Osteoblast (primary cell): ENCODE data around the gene UST. TPM values are rescaled to one million over a fixed set of nuclear protein-coding genes. Genes with fewer than 3 reads are reported as not detected.

Source experiments
- DNase-seq: peaks from one replicate; pipeline ENCODE4 v3.0.0; 2011; ENCODE audit warnings: low spot score, mixed read lengths; ENCODE audit not compliant: insufficient read length; ENCODE audit errors: missing footprints
- H2AFZ ChIP-seq: 2 replicates; pipeline ENCODE4 v1.6.0; 2011; ENCODE audit warnings: mild to moderate bottlenecking, low read length
- H3K27ac ChIP-seq: 2 replicates; pipeline ENCODE4 v1.5.1; 2011; ENCODE audit warnings: mild to moderate bottlenecking, low read depth, low read length, moderate library complexity
- H3K27me3 ChIP-seq: 2 replicates; pipeline ENCODE4 v1.6.0; 2012; ENCODE audit warnings: mild to moderate bottlenecking, control low read depth, inconsistent platforms, low read length, moderate library complexity; ENCODE audit not compliant: insufficient read depth
- H3K36me3 ChIP-seq: 2 replicates; pipeline ENCODE4 v1.5.1; 2011; ENCODE audit warnings: mild to moderate bottlenecking, low read length, control low read depth, moderate library complexity; ENCODE audit not compliant: insufficient read depth
- H3K4me1 ChIP-seq: 2 replicates; pipeline ENCODE4 v1.5.1; 2011; ENCODE audit warnings: mild to moderate bottlenecking, low read length, control low read depth, moderate library complexity; ENCODE audit not compliant: insufficient read depth
- H3K4me2 ChIP-seq: 2 replicates; pipeline ENCODE4 v1.6.0; 2011; ENCODE audit warnings: mild to moderate bottlenecking, low read length; ENCODE audit not compliant: insufficient read depth
- H3K4me3 ChIP-seq: fragments of 200-600 bp; sonication (generic); 3 replicates; pipeline ENCODE4 v1.5.1; 2012; ENCODE audit warnings: mild to moderate bottlenecking, low read length, inconsistent platforms; ENCODE audit not compliant: insufficient read depth
- H3K79me2 ChIP-seq: 2 replicates; pipeline ENCODE4 v1.6.0; 2012; ENCODE audit warnings: mild to moderate bottlenecking, low read length, control low read depth, inconsistent platforms; ENCODE audit not compliant: insufficient read depth
- H3K9me3 ChIP-seq: 2 replicates; pipeline ENCODE4 v1.5.1; 2011; ENCODE audit warnings: low read depth, low read length, control low read depth
- H4K20me1 ChIP-seq: 2 replicates; pipeline ENCODE4 v1.6.0; 2012; ENCODE audit warnings: mild to moderate bottlenecking, low read length, control low read depth; ENCODE audit not compliant: insufficient read depth
- CTCF ChIP-seq: IDR thresholded peaks from 2 replicates; pipeline ENCODE4 v1.5.1; 2011; ENCODE audit warnings: mild to moderate bottlenecking, low read depth, low read length, moderate library complexity; ENCODE audit errors: extremely low read depth
- total RNA-seq: library from RNA; depleted of rRNA; stranded (reverse); fragments of >200 nt; gene quantifications from 2 replicates; pipeline ENCODE4 v1.2.3, GENCODE V29; 2012

Gene UST
- total RNA-seq, 1 donor: 18.1 TPM

GRCh38 chr6:148967541-148967956 lies 220.7 kb downstream of the UST start:
- H3K36me3 ChIP-seq: no peaks in the 10 kb centered on the region
- no peaks in the 10 kb centered on the region for H4K20me1 ChIP-seq
- no peaks in the 10 kb centered on the region for H3K79me2 ChIP-seq
- peaks cover 30% of the 10 kb centered on the region for H3K4me1 ChIP-seq
- no peak for TF ChIP-seq CTCF
- no peak overlapping the region for H3K27ac ChIP-seq
- no peaks in the 10 kb centered on the region for H3K9me3 ChIP-seq
- H3K4me3 ChIP-seq: no peak overlapping the region
- no peak overlapping the region for H2AFZ ChIP-seq
- no peak for DNase-seq
- H3K27me3 ChIP-seq: no peaks in the 10 kb centered on the region
- no peak overlapping the region for H3K4me2 ChIP-seq

- Histone ChIP-seq H3K4me3 (no peak overlapping the region), H3K4me2 (peak overlapping the region; percentile 26), H3K27ac (peak overlapping the region; percentile 75), H3K79me2 (no peaks in the 10 kb centered on the region), H3K9me3 (no peaks in the 10 kb centered on the region), H3K4me1 (peaks cover 30% of the 10 kb centered on the region), H2AFZ (peak overlapping the region; percentile 37), H3K27me3 (no peaks in the 10 kb centered on the region), H3K36me3 (no peaks in the 10 kb centered on the region), H4K20me1 (no peaks in the 10 kb centered on the region)
- no peak for DNase-seq
- TF ChIP-seq CTCF: no peak
These were observed 222.2 kb downstream of the UST start for GRCh38 chr6:148968771-148969602.

GRCh38 chr6:148969603-148970061 lies 222.8 kb downstream of the UST start:
- Histone ChIP-seq H3K36me3 (no peaks in the 10 kb centered on the region), H3K27me3 (no peaks in the 10 kb centered on the region), H3K27ac (peak overlapping the region; percentile 75), H3K79me2 (no peaks in the 10 kb centered on the region), H3K4me2 (no peak overlapping the region), H4K20me1 (no peaks in the 10 kb centered on the region), H3K4me3 (no peak overlapping the region), H2AFZ (no peak overlapping the region), H3K9me3 (no peaks in the 10 kb centered on the region), H3K4me1 (peaks cover 30% of the 10 kb centered on the region)
- no peak for DNase-seq
- TF ChIP-seq CTCF: no peak
